MCF 10A (cell line): ENCODE results near the gene MAGEA12. TPM values are rescaled to one million over a fixed set of nuclear protein-coding genes. Genes with fewer than 3 reads are reported as not detected.
"Not testable (repeated sequence)": the region's sequence is repeated elsewhere in the genome, so short reads cannot be mapped to it uniquely, and the experiment has no call there.

Experiments used
- Bru-seq: library from RNA; stranded (reverse); fragments of 400-500 nt; gene quantifications from one replicate; lab custom pipeline; 2021; lab: Mats Ljungman, UMichigan
- BruChase-seq, 2 experiments: library from RNA; stranded (reverse); fragments of 400-500 nt; gene quantifications; one replicate each; lab custom pipeline; 2021; lab: Mats Ljungman, UMichigan
- BruUV-seq: library from RNA; stranded (reverse); fragments of 400-500 nt; replicated peaks from 2 replicates; lab custom pipeline; 2021; lab: Mats Ljungman, UMichigan
- CTCF ChIA-PET: fragments of 300-600 bp; sonication (Branson Sonifier 250); formaldehyde crosslinking; extraction: SDS; loops from one replicate; lab custom pipeline; 2021; ENCODE audit warnings: antibody characterized with exemption, inconsistent platforms; lab: Yijun Ruan, JAX
- POLR2A ChIA-PET: fragments of 300-600, 350-650 bp; sonication (Branson Sonifier 250); formaldehyde crosslinking; extraction: SDS; loops from one replicate; lab custom pipeline; 2020; ENCODE audit warnings: antibody characterized with exemption, inconsistent platforms; lab: Yijun Ruan, JAX
- DNase-seq: peaks from one replicate; pipeline ENCODE4 v3.0.0-alpha.2; 2018; ENCODE audit not compliant: unreplicated experiment
- H3K27ac Mint-ChIP-seq: one replicate; pipeline ENCODE4 v1.8.0; 2022; ENCODE audit warnings: mild to moderate bottlenecking, low read depth, mixed read lengths; ENCODE audit not compliant: unreplicated experiment
- H3K27me3 Mint-ChIP-seq: one replicate; pipeline ENCODE4 v1.8.0; 2022; ENCODE audit warnings: mixed read lengths; ENCODE audit not compliant: insufficient read depth, unreplicated experiment
- H3K36me3 Mint-ChIP-seq: one replicate; pipeline ENCODE4 v1.8.0; 2022; ENCODE audit warnings: mild to moderate bottlenecking, moderate library complexity, mixed read lengths; ENCODE audit not compliant: insufficient read depth, unreplicated experiment
- H3K4me1 Mint-ChIP-seq: one replicate; pipeline ENCODE4 v1.8.0; 2022; ENCODE audit warnings: mixed read lengths; ENCODE audit not compliant: insufficient read depth, unreplicated experiment
- H3K4me3 Mint-ChIP-seq: one replicate; pipeline ENCODE4 v1.8.0; 2022; ENCODE audit warnings: mild to moderate bottlenecking, moderate library complexity, mixed read lengths; ENCODE audit not compliant: unreplicated experiment
- H3K9me3 Mint-ChIP-seq: one replicate; pipeline ENCODE4 v1.8.0; 2022; ENCODE audit warnings: mixed read lengths; ENCODE audit not compliant: unreplicated experiment
- intact Hi-C: fragments of 100-400 bp; cut with micrococcal nuclease; formaldehyde crosslinking; loops from 2 replicates; pipeline ENCODE4 v1.14.1; 2022
- long read RNA-seq: library from polyadenylated mRNA; stranded (forward); transcript quantifications from one replicate; pipeline ENCODE4 v2.0.0, GENCODE V29; 2022
- total RNA-seq: library from RNA; stranded (reverse); gene quantifications from 2 replicates; pipeline ENCODE4 v1.2.3, GENCODE V29; 2022
- TF ChIP-seq, protein P1 (sequence below): fragments of 200-600 bp; IDR thresholded peaks from one replicate; pipeline ENCODE4 v1.8.0; 2022; ENCODE audit warnings: antibody characterized with exemption, mild to moderate bottlenecking; ENCODE audit not compliant: unreplicated experiment

The MAGEA12 gene, protein sequence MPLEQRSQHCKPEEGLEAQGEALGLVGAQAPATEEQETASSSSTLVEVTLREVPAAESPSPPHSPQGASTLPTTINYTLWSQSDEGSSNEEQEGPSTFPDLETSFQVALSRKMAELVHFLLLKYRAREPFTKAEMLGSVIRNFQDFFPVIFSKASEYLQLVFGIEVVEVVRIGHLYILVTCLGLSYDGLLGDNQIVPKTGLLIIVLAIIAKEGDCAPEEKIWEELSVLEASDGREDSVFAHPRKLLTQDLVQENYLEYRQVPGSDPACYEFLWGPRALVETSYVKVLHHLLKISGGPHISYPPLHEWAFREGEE
- total RNA-seq, result not detected in 2 replicates
- Bru-seq, nascent RNA, result not detected
- BruChase-seq, experiment 1, labeled RNA remaining after a 6-hour chase, result not detected
- BruChase-seq, experiment 2, labeled RNA remaining after a 2-hour chase, result not detected
- long read RNA-seq, result 0 reads

DNA sequence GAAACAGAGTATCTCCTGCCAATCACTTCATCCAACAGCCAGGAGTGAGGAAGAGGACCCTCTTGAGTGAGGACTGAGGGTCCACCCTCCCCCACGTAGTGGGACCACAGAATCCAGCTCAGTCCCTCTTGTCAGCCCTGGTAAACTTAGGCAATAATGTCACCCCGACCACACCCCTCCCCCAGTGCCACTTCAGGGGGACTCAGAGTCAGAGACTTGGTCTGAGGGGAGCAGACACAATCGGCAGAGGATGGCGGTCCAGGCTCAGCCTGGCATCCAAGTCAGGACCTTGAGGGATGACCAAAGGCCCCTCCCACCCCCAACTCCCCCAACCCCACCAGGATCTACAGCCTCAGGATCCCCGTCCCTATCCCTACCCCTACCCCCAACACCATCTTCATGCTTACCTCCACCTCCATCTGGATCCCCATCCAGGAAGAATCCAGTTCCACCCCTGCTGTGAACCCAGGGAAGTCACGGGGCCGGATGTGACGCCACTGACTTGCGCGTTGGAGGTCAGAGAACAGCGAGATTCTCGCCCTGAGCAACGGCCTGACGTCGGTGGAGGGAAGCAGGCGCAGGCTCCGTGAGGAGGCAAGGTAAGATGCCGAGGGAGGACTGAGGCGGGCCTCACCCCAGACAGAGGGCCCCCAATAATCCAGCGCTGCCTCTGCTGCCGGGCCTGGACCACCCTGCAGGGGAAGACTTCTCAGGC, at the start of gene MAGEA12, which contains the start of gene CSAG1:
TSS of gene MAGEA12 (plus strand) at position 497 of the 715 bp plus-strand sequence. CDS start 2,405 bp downstream, outside the sequence.
TSS of gene CSAG1 (minus strand) at position 461 of the 715 bp plus-strand sequence. CDS start 1,261 bp downstream, outside the sequence.
- H3K4me3 Mint-ChIP-seq, result no peak within 1 kb of the TSS
- intact Hi-C loops, result no loop called here
- no peak within 1 kb of the TSS for H3K27ac Mint-ChIP-seq
- TF ChIP-seq, protein P1, sequence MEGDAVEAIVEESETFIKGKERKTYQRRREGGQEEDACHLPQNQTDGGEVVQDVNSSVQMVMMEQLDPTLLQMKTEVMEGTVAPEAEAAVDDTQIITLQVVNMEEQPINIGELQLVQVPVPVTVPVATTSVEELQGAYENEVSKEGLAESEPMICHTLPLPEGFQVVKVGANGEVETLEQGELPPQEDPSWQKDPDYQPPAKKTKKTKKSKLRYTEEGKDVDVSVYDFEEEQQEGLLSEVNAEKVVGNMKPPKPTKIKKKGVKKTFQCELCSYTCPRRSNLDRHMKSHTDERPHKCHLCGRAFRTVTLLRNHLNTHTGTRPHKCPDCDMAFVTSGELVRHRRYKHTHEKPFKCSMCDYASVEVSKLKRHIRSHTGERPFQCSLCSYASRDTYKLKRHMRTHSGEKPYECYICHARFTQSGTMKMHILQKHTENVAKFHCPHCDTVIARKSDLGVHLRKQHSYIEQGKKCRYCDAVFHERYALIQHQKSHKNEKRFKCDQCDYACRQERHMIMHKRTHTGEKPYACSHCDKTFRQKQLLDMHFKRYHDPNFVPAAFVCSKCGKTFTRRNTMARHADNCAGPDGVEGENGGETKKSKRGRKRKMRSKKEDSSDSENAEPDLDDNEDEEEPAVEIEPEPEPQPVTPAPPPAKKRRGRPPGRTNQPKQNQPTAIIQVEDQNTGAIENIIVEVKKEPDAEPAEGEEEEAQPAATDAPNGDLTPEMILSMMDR, result no peak
- no peaks in the 10 kb centered on the region for H3K27me3 Mint-ChIP-seq
- DNase-seq, result no peak
- H3K36me3 Mint-ChIP-seq, result no peaks in the 10 kb centered on the region
- H3K9me3 Mint-ChIP-seq, result no peaks in the 10 kb centered on the region
- ChIA-PET POLR2A (no interaction called here), CTCF (no interaction called here)
- no peaks in the 10 kb centered on the region for H3K4me1 Mint-ChIP-seq
- no TSS peak for BruUV-seq

DNA sequence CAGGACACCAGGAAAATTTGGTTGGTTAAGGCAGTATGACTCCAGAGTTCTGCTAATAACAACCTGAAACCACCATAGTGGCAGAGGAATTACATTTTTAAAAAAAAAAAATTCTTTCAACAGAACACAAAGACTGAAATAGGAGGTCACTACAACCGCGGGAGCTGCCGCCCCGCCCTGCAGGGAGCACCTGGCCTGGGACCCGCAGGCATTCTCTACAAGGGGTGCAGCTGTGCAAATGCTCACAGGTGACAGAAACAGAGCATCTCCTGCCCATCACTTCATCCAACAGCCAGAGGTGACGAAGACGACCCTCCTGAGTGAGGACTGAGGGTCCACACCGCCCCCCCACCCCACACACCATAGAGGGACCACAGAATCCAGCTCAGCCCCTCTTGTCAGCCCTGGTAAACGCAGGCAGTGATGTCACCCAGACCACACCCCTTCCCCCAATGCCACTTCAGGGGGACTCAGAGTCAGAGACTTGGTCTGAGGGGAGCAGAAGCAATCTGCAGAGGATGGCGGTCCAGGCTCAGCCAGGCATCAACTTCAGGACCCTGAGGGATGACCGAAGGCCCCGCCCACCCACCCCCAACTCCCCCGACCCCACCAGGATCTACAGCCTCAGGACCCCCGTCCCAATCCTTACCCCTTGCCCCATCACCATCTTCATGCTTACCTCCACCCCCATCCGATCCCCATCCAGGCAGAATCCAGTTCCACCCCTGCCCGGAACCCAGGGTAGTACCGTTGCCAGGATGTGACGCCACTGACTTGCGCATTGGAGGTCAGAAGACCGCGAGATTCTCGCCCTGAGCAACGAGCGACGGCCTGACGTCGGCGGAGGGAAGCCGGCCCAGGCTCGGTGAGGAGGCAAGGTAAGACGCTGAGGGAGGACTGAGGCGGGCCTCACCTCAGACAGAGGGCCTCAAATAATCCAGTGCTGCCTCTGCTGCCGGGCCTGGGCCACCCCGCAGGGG, 35.3 kb upstream of the MAGEA12 start, which contains the start of gene MAGEA3:
TSS of gene MAGEA3 (plus strand) at position 843 of the 980 bp plus-strand sequence. CDS start 2,039 bp downstream, outside the sequence.
- POLR2A ChIA-PET, H3K9me3 Mint-ChIP-seq, H3K36me3 Mint-ChIP-seq, H3K27me3 Mint-ChIP-seq, CTCF ChIA-PET, DNase-seq, BruUV-seq, H3K27ac Mint-ChIP-seq, H3K4me1 Mint-ChIP-seq, intact Hi-C loops, H3K4me3 Mint-ChIP-seq: not testable (repeated sequence)

DNA sequence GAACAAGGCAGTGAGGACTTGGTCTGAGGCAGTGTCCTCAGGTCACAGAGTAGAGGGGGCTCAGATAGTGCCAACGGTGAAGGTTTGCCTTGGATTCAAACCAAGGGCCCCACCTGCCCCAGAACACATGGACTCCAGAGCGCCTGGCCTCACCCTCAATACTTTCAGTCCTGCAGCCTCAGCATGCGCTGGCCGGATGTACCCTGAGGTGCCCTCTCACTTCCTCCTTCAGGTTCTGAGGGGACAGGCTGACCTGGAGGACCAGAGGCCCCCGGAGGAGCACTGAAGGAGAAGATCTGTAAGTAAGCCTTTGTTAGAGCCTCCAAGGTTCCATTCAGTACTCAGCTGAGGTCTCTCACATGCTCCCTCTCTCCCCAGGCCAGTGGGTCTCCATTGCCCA, 33.2 kb upstream of the MAGEA12 start:
- H3K4me3 Mint-ChIP-seq, H3K9me3 Mint-ChIP-seq, H3K27ac Mint-ChIP-seq, H3K27me3 Mint-ChIP-seq, H3K36me3 Mint-ChIP-seq, CTCF ChIA-PET, intact Hi-C loops, BruUV-seq, POLR2A ChIA-PET, H3K4me1 Mint-ChIP-seq, DNase-seq: not testable (repeated sequence)

DNA sequence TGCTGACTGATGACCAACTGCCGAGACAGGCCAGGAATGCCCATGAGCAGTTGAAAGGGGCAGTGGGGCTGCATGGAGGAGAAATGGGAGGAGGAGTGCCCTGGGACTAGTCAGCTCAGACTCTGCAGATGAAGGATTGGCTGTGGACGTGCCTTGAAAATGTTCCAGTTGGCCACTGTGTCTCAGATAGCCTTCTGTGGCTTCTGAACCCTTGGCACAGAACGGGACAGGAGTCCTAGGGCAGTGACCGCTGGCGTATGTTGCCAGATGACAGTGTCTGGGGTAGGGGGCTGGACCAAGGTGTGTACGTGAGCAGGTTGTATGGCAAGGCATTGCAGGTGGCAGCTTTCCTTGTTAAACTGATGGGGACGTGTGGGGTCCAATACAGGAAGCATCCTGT, 27.1 kb upstream of the MAGEA12 start:
- intact Hi-C loops, POLR2A ChIA-PET, CTCF ChIA-PET: not testable (repeated sequence)

DNA sequence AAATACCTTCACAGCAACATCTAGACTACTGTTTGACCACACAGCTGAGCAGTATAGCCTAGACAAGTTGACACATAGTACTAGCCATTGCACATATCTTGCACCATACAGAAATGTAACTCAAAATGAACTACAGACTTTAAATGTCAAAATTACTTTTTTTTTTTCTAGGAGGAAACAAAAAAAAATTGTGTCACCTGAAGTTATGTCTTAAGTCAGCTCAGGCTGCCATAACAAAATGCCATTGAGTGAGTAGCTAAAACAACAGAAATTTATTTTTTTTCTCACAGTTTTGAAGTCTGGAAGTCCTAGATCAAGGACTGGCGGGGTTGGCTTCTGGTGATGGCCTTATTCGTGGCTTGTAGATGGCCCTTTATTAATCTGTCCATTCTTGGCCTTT, 24.4 kb upstream of the MAGEA12 start, which contains the start of gene CSAG2:
TSS of gene CSAG2 (minus strand) at position 101 of the 400 bp plus-strand sequence. CDS start 161 bp downstream, outside the sequence.
- POLR2A ChIA-PET, H3K27me3 Mint-ChIP-seq: not testable (repeated sequence)

More for the DNA sequence above, 27.1 kb upstream of the MAGEA12 start:
- not testable (repeated sequence) for H3K9me3 Mint-ChIP-seq, H3K27ac Mint-ChIP-seq, H3K4me1 Mint-ChIP-seq, DNase-seq, H3K4me3 Mint-ChIP-seq, H3K27me3 Mint-ChIP-seq, BruUV-seq, H3K36me3 Mint-ChIP-seq

DNA sequence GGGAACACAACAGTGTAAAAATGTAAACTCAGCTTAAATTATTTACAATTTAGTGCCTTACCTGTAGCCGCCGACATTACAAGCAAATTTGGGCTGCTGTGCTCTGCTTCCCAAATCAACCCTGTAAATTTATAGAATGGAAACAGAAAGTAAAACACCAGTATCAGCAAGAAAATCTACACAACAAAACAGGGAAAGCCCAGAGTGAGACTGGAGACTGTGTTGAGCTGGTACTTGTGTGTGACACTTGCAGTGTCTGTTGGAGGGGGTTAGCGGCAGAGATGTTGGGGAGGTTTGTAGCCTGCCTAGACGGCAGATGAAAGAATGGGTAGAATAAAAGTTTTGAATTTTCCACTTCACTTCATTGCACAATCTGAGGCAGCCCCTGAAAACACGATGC, 20.4 kb upstream of the MAGEA12 start:
- H3K27ac Mint-ChIP-seq, intact Hi-C loops, CTCF ChIA-PET, H3K27me3 Mint-ChIP-seq, H3K4me3 Mint-ChIP-seq, POLR2A ChIA-PET, DNase-seq, H3K36me3 Mint-ChIP-seq, H3K9me3 Mint-ChIP-seq, H3K4me1 Mint-ChIP-seq, BruUV-seq: not testable (repeated sequence)

More for the DNA sequence above, 24.4 kb upstream of the MAGEA12 start, which contains the start of gene CSAG2:
- H3K27ac Mint-ChIP-seq, CTCF ChIA-PET, intact Hi-C loops, BruUV-seq, H3K4me1 Mint-ChIP-seq, H3K9me3 Mint-ChIP-seq, H3K36me3 Mint-ChIP-seq, H3K4me3 Mint-ChIP-seq, DNase-seq: not testable (repeated sequence)

DNA sequence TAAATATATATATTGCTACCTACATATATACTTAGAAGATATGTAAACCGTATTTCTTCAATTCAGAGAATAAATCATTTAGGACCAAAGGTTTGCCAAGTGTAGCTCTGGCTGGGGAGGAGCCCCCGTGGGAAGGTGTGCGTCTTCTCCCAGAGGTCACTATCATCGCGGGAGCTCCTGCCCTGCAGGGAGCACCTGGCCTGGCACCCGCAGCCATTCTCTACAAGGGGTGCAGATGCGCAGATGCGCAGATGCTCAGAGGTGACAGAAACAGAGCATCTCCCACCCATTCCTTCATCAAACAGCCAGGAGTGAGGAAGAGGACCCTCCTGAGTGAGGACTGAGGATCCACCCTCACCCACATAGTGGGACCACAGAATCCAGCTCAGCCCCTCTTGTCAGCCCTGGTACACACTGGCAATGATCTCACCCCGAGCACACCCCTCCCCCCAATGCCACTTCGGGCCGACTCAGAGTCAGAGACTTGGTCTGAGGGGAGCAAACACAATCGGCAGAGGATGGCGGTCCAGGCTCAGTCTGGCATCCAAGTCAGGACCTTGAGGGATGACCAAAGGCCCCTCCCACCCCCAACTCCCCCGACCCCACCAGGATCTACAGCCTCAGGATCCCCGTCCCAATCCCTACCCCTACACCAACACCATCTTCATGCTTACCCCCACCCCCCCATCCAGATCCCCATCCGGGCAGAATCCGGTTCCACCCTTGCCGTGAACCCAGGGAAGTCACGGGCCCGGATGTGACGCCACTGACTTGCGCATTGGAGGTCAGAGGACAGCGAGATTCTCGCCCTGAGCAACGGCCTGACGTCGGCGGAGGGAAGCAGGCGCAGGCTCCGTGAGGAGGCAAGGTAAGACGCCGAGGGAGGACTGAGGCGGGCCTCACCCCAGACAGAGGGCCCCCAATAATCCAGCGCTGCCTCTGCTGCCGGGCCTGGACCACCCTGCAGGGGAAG, 19.5 kb upstream of the MAGEA12 start, which contains the start of gene MAGEA2B:
TSS of gene MAGEA2B (plus strand) at position 814 of the 973 bp plus-strand sequence. CDS start 2,479 bp downstream, outside the sequence.
- H3K9me3 Mint-ChIP-seq, H3K27me3 Mint-ChIP-seq, DNase-seq, CTCF ChIA-PET, H3K27ac Mint-ChIP-seq, POLR2A ChIA-PET, intact Hi-C loops, H3K4me1 Mint-ChIP-seq, H3K4me3 Mint-ChIP-seq, BruUV-seq, H3K36me3 Mint-ChIP-seq: not testable (repeated sequence)
